Memory B cell (primary cell): ENCODE measurements around the gene WNT7A.
"Not testable (repeated sequence)": the region's sequence is repeated elsewhere in the genome, so short reads cannot be mapped to it uniquely, and the experiment has no call there.

Experiments
- ATAC-seq: fragments of 150-1000 bp; cut with Tn5 transposase; 2 replicates; pipeline ENCODE4 v1.10.0; 2021; ENCODE audit warnings: low read depth, mild to moderate bottlenecking, moderate library complexity
- DNase-seq, 2 donors: peaks; one replicate each; pipeline ENCODE4 v3.0.0; 2022; ENCODE audit warnings: low spot score in 2 of 2
- H3K27ac Mint-ChIP-seq: one replicate; pipeline ENCODE4 v1.8.0; 2022; ENCODE audit warnings: mild to moderate bottlenecking, moderate library complexity, mixed read lengths
- H3K27me3 Mint-ChIP-seq: one replicate; pipeline ENCODE4 v1.8.0; 2022; ENCODE audit warnings: mixed read lengths
- H3K36me3 Mint-ChIP-seq: one replicate; pipeline ENCODE4 v1.8.0; 2022; ENCODE audit warnings: mild to moderate bottlenecking, mixed read lengths
- H3K4me1 Mint-ChIP-seq: one replicate; pipeline ENCODE4 v1.8.0; 2022; ENCODE audit warnings: mixed read lengths
- H3K4me3 Mint-ChIP-seq: one replicate; pipeline ENCODE4 v1.8.0; 2022; ENCODE audit warnings: mild to moderate bottlenecking, moderate library complexity, mixed read lengths
- H3K9me3 Mint-ChIP-seq: one replicate; pipeline ENCODE4 v1.8.0; 2022; ENCODE audit warnings: mixed read lengths

WNT7A gene

GRCh38 chr3:13866041-13866965, 13.6 kb downstream of the WNT7A start:
- no peak overlapping the region for H3K27ac Mint-ChIP-seq
- H3K4me3 Mint-ChIP-seq = no peak overlapping the region
- H3K4me1 Mint-ChIP-seq = no peaks in the 10 kb centered on the region
- H3K36me3 Mint-ChIP-seq = no peaks in the 10 kb centered on the region
- peaks cover 27% of the 10 kb centered on the region for H3K27me3 Mint-ChIP-seq
- DNase-seq = no peak
- ATAC-seq = no peak
- peaks cover 10% of the 10 kb centered on the region for H3K9me3 Mint-ChIP-seq

- Mint-ChIP-seq H3K4me3 (no peak overlapping the region), H3K9me3 (peaks cover 10% of the 10 kb centered on the region), H3K27me3 (peaks cover 28% of the 10 kb centered on the region), H3K4me1 (no peaks in the 10 kb centered on the region), H3K36me3 (no peaks in the 10 kb centered on the region), H3K27ac (no peak overlapping the region)
- DNase-seq (no peak), ATAC-seq (no peak)
Measured at GRCh38 chr3:13865581-13865980, 14.3 kb downstream of the WNT7A start.

- DNase-seq (no peak), ATAC-seq (no peak)
- H3K36me3 Mint-ChIP-seq = no peaks in the 10 kb centered on the region
- H3K9me3 Mint-ChIP-seq = peaks cover 10% of the 10 kb centered on the region
- H3K27ac Mint-ChIP-seq = no peak overlapping the region
- H3K27me3 Mint-ChIP-seq = peaks cover 28% of the 10 kb centered on the region
- H3K4me1 Mint-ChIP-seq = no peaks in the 10 kb centered on the region
- H3K4me3 Mint-ChIP-seq = no peak overlapping the region
Measured at GRCh38 chr3:13865106-13865505, 14.8 kb downstream of the WNT7A start.

DNA sequence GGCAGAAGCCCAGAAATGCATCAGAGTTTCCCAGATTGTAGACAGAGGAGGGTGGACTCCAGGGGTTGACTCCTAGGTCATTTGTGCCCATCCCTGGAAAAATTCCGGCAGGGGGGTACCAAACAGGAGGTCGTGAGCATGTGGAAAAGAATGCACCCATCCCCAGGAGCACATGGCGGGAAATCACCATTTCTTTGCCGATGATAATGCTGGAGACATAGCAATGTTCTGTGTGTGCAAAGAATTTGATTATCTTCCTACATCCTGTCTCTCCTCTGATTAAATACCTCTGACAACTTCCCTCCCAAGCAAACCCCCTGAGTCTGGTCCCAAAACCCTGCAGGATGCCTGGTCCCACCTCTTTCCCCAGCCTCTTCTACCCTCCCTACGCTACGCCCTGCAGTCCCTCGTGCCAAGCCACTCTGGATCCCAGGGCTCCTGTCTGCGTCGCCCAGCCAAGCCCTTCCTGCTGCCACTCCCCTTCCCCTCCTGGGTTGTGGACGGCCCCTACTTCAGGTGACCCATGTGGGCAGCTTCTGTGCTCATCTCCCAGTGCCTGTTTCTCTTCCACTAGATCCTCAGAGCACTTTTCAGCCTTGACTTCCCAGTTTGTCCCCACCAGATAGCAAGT, 15.8 kb downstream of the WNT7A start:
- no peak for ATAC-seq
- Mint-ChIP-seq H3K27me3 (peaks cover 30% of the 10 kb centered on the region), H3K9me3 (peaks cover 6% of the 10 kb centered on the region), H3K36me3 (no peaks in the 10 kb centered on the region), H3K4me3 (no peak overlapping the region), H3K27ac (no peak overlapping the region), H3K4me1 (no peaks in the 10 kb centered on the region)
- no peak for DNase-seq

DNA sequence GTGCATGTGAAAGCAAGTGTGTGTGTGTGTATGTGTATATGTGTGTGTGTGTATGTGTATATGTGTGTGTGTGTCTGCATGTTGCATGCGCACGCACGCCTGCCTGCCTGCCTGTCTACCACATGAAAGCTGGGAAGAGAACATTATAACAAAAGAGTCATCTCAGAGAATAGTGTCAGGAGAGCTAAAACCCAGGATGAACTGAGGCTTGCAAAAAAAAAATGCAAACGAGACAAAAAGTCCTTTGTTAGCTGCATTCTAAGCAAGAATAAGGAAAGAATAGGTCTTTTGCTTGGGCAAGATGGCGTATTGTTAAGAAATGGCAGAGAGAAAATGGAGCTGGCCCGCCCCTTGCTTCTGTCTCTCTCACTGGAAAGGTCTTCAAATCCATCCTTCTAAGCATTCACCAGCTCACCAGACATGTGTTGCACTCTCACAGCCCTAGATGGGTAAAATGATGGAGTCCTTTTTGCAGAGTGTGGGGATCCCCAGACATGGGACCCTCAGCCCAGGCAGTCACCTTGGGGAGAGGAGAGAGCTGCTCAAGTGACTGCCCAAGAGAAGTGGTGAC, 16.4 kb downstream of the WNT7A start:
- Mint-ChIP-seq H3K27ac (no peak overlapping the region), H3K27me3 (peaks cover 34% of the 10 kb centered on the region)

DNA sequence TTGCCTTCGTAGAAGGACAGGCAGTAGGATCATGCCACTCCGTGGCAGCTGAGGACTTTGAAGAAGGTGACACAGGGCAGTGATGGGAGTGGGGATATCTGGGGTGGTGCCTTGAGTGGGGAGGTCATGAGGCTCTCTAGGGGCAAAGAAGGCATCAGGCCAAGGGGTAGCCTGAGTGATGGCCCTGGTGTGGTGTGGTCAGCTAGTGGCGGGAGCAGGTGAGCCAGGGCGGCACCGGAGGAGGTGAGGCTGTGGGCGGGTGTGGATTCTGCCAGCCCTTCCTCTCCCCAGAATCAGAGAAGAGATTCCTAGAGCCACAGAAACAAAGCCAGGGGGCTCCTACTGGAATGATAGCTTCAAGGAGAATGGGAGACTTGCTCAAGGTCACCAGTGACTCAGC, 18.4 kb downstream of the WNT7A start:
- H3K36me3 Mint-ChIP-seq = no peaks in the 10 kb centered on the region
- ATAC-seq (no peak), DNase-seq (no peak)
- H3K27ac Mint-ChIP-seq = no peak overlapping the region
- no peak overlapping the region for H3K4me3 Mint-ChIP-seq
- H3K4me1 Mint-ChIP-seq = no peaks in the 10 kb centered on the region
- H3K27me3 Mint-ChIP-seq = peaks cover 36% of the 10 kb centered on the region
- peaks cover 2% of the 10 kb centered on the region for H3K9me3 Mint-ChIP-seq

More for the DNA sequence above, 16.4 kb downstream of the WNT7A start:
- H3K4me1 Mint-ChIP-seq = no peaks in the 10 kb centered on the region
- no peak overlapping the region for H3K4me3 Mint-ChIP-seq
- DNase-seq = no peak
- H3K9me3 Mint-ChIP-seq = peaks cover 2% of the 10 kb centered on the region
- no peak for ATAC-seq
- no peaks in the 10 kb centered on the region for H3K36me3 Mint-ChIP-seq

DNA sequence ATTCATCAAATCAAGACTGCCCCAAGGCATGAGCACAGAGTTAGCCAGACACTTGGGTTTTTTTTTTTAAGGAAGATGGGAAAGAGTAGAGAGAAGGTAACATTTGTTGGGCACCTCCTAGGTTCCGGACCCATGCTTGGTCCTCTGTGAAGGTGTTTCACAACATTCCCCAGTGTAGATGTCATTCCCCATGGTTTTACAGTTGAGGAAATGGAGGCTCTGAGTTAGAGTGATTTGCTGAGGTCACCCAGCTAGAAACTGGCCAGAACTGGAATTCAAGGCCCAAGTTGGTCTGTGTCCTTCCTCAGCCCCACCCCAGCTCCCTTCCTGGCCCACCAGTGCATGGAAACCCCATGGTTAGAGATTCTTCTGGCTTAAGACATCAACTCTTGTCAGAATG, 19.9 kb downstream of the WNT7A start:
- Mint-ChIP-seq H3K27me3 (peaks cover 32% of the 10 kb centered on the region), H3K4me1 (no peaks in the 10 kb centered on the region), H3K4me3 (no peak overlapping the region), H3K9me3 (peaks cover 2% of the 10 kb centered on the region), H3K27ac (no peak overlapping the region), H3K36me3 (no peaks in the 10 kb centered on the region)
- no peak for ATAC-seq
- no peak for DNase-seq

DNA sequence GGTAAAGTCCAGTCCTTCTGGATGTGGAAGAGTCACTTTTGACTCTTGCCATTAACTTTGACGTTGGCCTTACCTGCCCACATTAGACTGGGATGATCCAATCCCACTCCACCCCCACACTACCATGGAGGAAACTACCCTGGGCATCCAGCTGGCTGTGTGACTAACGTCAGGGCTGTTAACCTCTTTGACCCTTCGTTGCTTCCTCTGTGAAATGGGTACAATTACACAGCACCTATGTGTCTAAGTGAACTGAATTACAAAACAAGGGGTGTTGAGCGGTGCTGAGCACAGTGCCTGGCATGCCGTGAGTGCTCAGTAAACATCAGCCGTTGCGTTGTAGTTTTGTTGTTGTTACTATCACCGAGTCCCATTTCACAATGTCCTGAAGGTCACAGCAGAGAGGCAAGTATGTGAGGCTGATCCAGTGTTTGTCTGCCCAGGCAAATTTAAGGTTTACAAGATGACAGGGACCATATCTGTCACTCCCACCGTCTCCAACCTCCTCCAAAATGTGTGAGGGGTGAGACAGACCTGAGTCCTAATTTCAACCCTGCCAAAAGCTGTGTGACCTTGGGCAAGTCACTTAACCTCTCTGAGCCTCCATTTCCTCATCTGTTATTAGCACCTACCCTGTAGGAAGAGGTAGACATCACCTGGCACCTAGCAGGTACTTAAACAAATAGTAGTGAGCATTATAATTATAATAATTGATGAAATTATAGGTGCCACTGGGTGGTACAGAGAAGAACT, 20.9 kb downstream of the WNT7A start:
- peaks cover 25% of the 10 kb centered on the region for H3K27me3 Mint-ChIP-seq
- ATAC-seq = no peak
- no peak for DNase-seq

DNA sequence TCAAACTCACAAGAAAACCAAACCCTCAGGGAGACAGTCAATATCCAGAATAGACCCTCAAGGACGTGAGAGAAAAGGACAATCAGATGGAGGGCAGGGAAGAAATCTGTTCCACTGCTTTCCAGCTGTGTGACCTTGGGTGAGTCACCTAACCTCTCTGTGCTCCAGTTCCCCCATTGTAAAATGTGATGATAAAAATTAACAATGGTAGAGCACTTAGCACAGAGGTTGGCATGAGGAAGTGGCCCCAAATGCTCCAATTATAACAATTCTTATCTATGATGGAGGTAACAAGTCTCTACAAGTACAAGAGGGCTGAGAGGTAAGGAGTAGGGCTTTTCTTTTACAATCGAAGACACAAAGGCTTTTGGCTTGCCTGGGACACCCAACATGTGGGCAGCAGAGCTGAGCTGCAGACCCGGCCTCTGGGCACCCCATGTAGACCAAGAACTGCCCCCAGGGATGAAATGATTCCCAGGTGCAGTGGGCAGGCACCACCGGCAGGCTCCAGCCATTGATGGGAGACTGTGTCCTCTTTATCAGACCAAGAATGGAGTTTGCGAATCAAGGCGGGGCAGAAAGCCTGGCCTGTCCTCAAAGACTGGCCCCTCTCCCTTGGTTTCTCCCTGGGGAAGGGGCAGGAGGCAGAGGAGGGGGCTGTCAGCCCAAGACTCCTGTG, 22.0 kb downstream of the WNT7A start:
- no peaks in the 10 kb centered on the region for H3K4me1 Mint-ChIP-seq
- no peak overlapping the region for H3K27ac Mint-ChIP-seq
- no peak for ATAC-seq
- peaks cover 2% of the 10 kb centered on the region for H3K9me3 Mint-ChIP-seq
- H3K27me3 Mint-ChIP-seq = peaks cover 26% of the 10 kb centered on the region
- DNase-seq = no peak
- H3K36me3 Mint-ChIP-seq = no peaks in the 10 kb centered on the region
- no peak overlapping the region for H3K4me3 Mint-ChIP-seq

More for the DNA sequence above, 20.9 kb downstream of the WNT7A start:
- no peaks in the 10 kb centered on the region for H3K36me3 Mint-ChIP-seq
- no peak overlapping the region for H3K4me3 Mint-ChIP-seq
- no peaks in the 10 kb centered on the region for H3K4me1 Mint-ChIP-seq
- peaks cover 2% of the 10 kb centered on the region for H3K9me3 Mint-ChIP-seq
- no peak overlapping the region for H3K27ac Mint-ChIP-seq

DNA sequence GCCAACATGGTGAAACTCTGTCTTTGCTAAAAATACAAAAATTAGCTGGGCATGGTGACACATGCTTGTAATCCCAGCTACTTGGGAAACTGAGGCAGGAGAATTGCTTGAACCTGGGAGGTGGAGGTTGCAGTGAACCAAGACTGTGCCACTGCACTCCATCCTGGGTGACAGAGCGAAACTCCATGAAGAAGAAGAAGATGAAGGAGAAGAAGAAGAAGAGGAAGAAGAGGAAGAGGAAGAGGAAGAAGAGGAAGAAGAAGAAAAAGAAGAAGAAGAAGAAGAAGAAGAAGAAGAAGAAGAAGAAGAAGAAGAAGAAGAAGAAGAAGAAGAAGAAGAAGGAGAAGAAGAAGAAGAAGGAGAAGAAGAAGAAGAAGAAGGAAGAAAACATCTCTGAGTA, 23.2 kb downstream of the WNT7A start:
- ATAC-seq, H3K9me3 Mint-ChIP-seq, H3K4me1 Mint-ChIP-seq, H3K4me3 Mint-ChIP-seq, DNase-seq, H3K27ac Mint-ChIP-seq, H3K36me3 Mint-ChIP-seq: not testable (repeated sequence)
- peaks cover 21% of the 10 kb centered on the region for H3K27me3 Mint-ChIP-seq

GRCh38 chr3:13856006-13856405, 23.9 kb downstream of the WNT7A start:
- Mint-ChIP-seq H3K27ac (no peak overlapping the region), H3K27me3 (peaks cover 23% of the 10 kb centered on the region), H3K36me3 (no peaks in the 10 kb centered on the region), H3K9me3 (peaks cover 2% of the 10 kb centered on the region), H3K4me1 (no peaks in the 10 kb centered on the region), H3K4me3 (no peak overlapping the region)
- ATAC-seq (no peak), DNase-seq (no peak)

- H3K4me3 Mint-ChIP-seq = no peak overlapping the region
- DNase-seq (no peak), ATAC-seq (no peak)
- no peak overlapping the region for H3K27ac Mint-ChIP-seq
- no peaks in the 10 kb centered on the region for H3K4me1 Mint-ChIP-seq
- peaks cover 24% of the 10 kb centered on the region for H3K27me3 Mint-ChIP-seq
- peaks cover 2% of the 10 kb centered on the region for H3K9me3 Mint-ChIP-seq
- no peaks in the 10 kb centered on the region for H3K36me3 Mint-ChIP-seq
Measured at GRCh38 chr3:13854492-13854891, 25.4 kb downstream of the WNT7A start.

- H3K4me1 Mint-ChIP-seq = no peaks in the 10 kb centered on the region
- ATAC-seq (no peak), DNase-seq (no peak)
- H3K9me3 Mint-ChIP-seq = peaks cover 2% of the 10 kb centered on the region
- H3K36me3 Mint-ChIP-seq = no peaks in the 10 kb centered on the region
- H3K27ac Mint-ChIP-seq = no peak overlapping the region
- no peak overlapping the region for H3K4me3 Mint-ChIP-seq
- H3K27me3 Mint-ChIP-seq = peaks cover 24% of the 10 kb centered on the region
Measured at GRCh38 chr3:13853978-13854296, 25.9 kb downstream of the WNT7A start.
